Neural progenitor cell (in vitro differentiated cells): ENCODE results near the gene RTN4. TPM values are rescaled to one million over a fixed set of nuclear protein-coding genes. Genes with fewer than 3 reads are reported as not detected.

ENCODE experiments used
- DNase-seq: peaks from one replicate; pipeline ENCODE4 v3.0.0-alpha.2; 2016; ENCODE audit warnings: low spot score
- H2AFZ ChIP-seq: fragments of 200-600 bp; sonication (generic); replicated peaks from 2 replicates; pipeline ENCODE4 v1.6.1; 2016; ENCODE audit warnings: antibody characterized with exemption
- H3F3A ChIP-seq: fragments of 200-600 bp; sonication (generic); 2 replicates; pipeline ENCODE4 v1.6.1; 2016; ENCODE audit warnings: antibody characterized with exemption, low read depth
- H3K27ac ChIP-seq: fragments of 200-600 bp; sonication (generic); 2 replicates; pipeline ENCODE4 v1.5.1; 2016; ENCODE audit warnings: mild to moderate bottlenecking
- H3K27me3 ChIP-seq: fragments of 200-600 bp; sonication (generic); 2 replicates; pipeline ENCODE4 v1.6.1; 2016; ENCODE audit warnings: mild to moderate bottlenecking, moderate library complexity
- H3K36me3 ChIP-seq: fragments of 200-600 bp; sonication (generic); 2 replicates; pipeline ENCODE4 v1.5.1; 2016
- H3K4me1 ChIP-seq: fragments of 200-600 bp; sonication (generic); 2 replicates; pipeline ENCODE4 v1.6.1; 2016; ENCODE audit warnings: mixed run types
- H3K4me2 ChIP-seq: fragments of 200-600 bp; sonication (generic); 2 replicates; pipeline ENCODE4 v1.6.1; 2016
- H3K4me3 ChIP-seq: fragments of 200-600 bp; sonication (generic); 2 replicates; pipeline ENCODE4 v1.5.1; 2016
- H3K79me2 ChIP-seq: fragments of 200-600 bp; sonication (generic); 2 replicates; pipeline ENCODE4 v1.6.1; 2016; ENCODE audit warnings: low read depth
- H3K9ac ChIP-seq: fragments of 200-600 bp; sonication (generic); 2 replicates; pipeline ENCODE4 v1.6.1; 2016
- H3K9me3 ChIP-seq: fragments of 200-600 bp; sonication (generic); 2 replicates; pipeline ENCODE4 v1.5.1; 2016; ENCODE audit warnings: low read depth
- H4K20me1 ChIP-seq: fragments of 200-600 bp; sonication (generic); 2 replicates; pipeline ENCODE4 v1.6.1; 2016; ENCODE audit warnings: low read depth
- H3K27ac Mint-ChIP-seq: 3 replicates; pipeline ENCODE4 v1.8.0; 2021; ENCODE audit warnings: mixed read lengths
- H3K27me3 Mint-ChIP-seq: 2 replicates; pipeline ENCODE4 v1.8.0; 2022; ENCODE audit warnings: low read depth, mild to moderate bottlenecking, inconsistent platforms, moderate library complexity, mixed read lengths; ENCODE audit not compliant: insufficient read depth
- H3K36me3 Mint-ChIP-seq: 3 replicates; pipeline ENCODE4 v1.8.0; 2021; ENCODE audit warnings: mixed read lengths
- H3K4me1 Mint-ChIP-seq: 3 replicates; pipeline ENCODE4 v1.8.0; 2021; ENCODE audit warnings: mixed read lengths
- H3K4me3 Mint-ChIP-seq: 3 replicates; pipeline ENCODE4 v1.8.0; 2021; ENCODE audit warnings: mild to moderate bottlenecking, moderate library complexity, mixed read lengths
- H3K9me3 Mint-ChIP-seq: 3 replicates; pipeline ENCODE4 v1.8.0; 2020; ENCODE audit warnings: mixed read lengths
- EZH2 ChIP-seq: fragments of 200-600 bp; sonication (generic); IDR thresholded peaks from 2 replicates; pipeline ENCODE4 v1.6.1; 2017; ENCODE audit warnings: antibody characterized with exemption, mild to moderate bottlenecking, moderate library complexity
- EZH2phosphoT487 ChIP-seq: fragments of 200-600 bp; sonication (generic); IDR thresholded peaks from 2 replicates; pipeline ENCODE4 v1.6.1; 2017; ENCODE audit warnings: antibody characterized with exemption
- total RNA-seq: library from RNA; depleted of rRNA; stranded (reverse); fragments of >200 nt; gene quantifications from 2 replicates; pipeline ENCODE4 v1.2.3, GENCODE V29; 2015; ENCODE audit warnings: low replicate concordance
- TF ChIP-seq, protein P1 (sequence below): fragments of 200-600 bp; sonication (generic); IDR thresholded peaks from 2 replicates; pipeline ENCODE4 v1.5.1; 2017; ENCODE audit warnings: antibody characterized with exemption, mild to moderate bottlenecking

The RTN4 gene
- total RNA-seq, 1 donor from 2014 or later = 157 TPM

DNA sequence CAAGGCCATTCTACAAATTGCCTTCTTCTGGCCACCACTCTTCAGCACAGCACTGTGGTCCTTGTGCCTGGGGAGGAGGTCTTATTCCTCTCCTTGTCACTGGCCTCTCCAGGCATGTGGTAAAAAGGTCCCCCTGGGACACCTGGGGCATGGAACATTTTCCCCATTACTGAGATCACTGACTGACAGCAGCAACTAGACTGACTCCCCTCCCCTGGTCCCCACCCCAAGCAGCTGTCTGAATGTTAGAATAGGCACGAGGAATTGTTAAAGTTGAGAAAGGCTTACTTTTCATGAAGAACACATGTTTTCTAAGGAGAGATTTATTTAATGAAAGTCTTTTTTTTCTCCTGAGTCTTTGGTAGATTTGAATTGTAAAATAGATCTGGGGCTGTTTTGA lies 39.5 kb upstream of the RTN4 start:
- H3K27ac Mint-ChIP-seq = no peak overlapping the region
- Histone ChIP-seq H3K79me2 (no peaks in the 10 kb centered on the region), H2AFZ (no peak overlapping the region), H3K27me3 (no peaks in the 10 kb centered on the region), H3K4me1 (peaks cover 6% of the 10 kb centered on the region), H3K9me3 (no peaks in the 10 kb centered on the region), H3K27ac (no peak overlapping the region), H3K4me3 (no peak overlapping the region), H4K20me1 (no peaks in the 10 kb centered on the region), H3F3A (peaks cover 3% of the 10 kb centered on the region), H3K4me2 (no peak overlapping the region), H3K36me3 (no peaks in the 10 kb centered on the region), H3K9ac (no peak overlapping the region)
- no peaks in the 10 kb centered on the region for H3K36me3 Mint-ChIP-seq
- TF ChIP-seq EZH2phosphoT487 (no peak), EZH2 (no peak)
- TF ChIP-seq, protein P1, sequence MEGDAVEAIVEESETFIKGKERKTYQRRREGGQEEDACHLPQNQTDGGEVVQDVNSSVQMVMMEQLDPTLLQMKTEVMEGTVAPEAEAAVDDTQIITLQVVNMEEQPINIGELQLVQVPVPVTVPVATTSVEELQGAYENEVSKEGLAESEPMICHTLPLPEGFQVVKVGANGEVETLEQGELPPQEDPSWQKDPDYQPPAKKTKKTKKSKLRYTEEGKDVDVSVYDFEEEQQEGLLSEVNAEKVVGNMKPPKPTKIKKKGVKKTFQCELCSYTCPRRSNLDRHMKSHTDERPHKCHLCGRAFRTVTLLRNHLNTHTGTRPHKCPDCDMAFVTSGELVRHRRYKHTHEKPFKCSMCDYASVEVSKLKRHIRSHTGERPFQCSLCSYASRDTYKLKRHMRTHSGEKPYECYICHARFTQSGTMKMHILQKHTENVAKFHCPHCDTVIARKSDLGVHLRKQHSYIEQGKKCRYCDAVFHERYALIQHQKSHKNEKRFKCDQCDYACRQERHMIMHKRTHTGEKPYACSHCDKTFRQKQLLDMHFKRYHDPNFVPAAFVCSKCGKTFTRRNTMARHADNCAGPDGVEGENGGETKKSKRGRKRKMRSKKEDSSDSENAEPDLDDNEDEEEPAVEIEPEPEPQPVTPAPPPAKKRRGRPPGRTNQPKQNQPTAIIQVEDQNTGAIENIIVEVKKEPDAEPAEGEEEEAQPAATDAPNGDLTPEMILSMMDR = no peak
- no peaks in the 10 kb centered on the region for H3K27me3 Mint-ChIP-seq
- no peaks in the 10 kb centered on the region for H3K9me3 Mint-ChIP-seq
- DNase-seq = no peak
- no peak overlapping the region for H3K4me3 Mint-ChIP-seq
- H3K4me1 Mint-ChIP-seq = no peaks in the 10 kb centered on the region

DNA sequence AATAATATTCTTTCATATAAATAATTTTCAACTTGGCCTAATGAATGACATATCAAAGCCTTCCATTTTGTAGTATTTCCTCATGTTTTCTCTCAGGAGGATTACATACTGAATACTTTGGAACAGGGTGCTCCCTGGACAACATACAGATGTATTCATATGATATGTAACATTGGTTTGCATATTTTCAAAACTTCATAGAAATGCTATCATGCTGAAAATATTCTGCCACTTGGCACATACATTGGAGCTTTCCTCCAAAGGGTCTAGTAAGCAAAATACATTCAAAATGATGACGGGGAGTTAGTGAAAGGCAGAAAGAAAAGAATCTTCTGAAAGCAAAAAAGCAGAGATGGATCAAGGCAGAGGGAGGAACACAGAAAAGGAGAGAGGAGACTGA lies 38.1 kb upstream of the RTN4 start:
- TF ChIP-seq EZH2 (no peak), EZH2phosphoT487 (no peak)
- TF ChIP-seq, protein P1 = no peak
- H2AFZ ChIP-seq = no peak overlapping the region
- H4K20me1 ChIP-seq = no peaks in the 10 kb centered on the region
- Mint-ChIP-seq H3K36me3 (no peaks in the 10 kb centered on the region), H3K27me3 (no peaks in the 10 kb centered on the region), H3K4me1 (no peaks in the 10 kb centered on the region), H3K27ac (no peak overlapping the region), H3K4me3 (no peak overlapping the region), H3K9me3 (no peaks in the 10 kb centered on the region)
- no peak overlapping the region for H3K27ac ChIP-seq
- no peaks in the 10 kb centered on the region for H3K4me1 ChIP-seq
- no peak overlapping the region for H3K9ac ChIP-seq
- DNase-seq = no peak
- no peaks in the 10 kb centered on the region for H3K79me2 ChIP-seq
- H3K9me3 ChIP-seq = no peaks in the 10 kb centered on the region
- H3K4me2 ChIP-seq = no peak overlapping the region
- H3F3A ChIP-seq = no peaks in the 10 kb centered on the region
- H3K27me3 ChIP-seq = no peaks in the 10 kb centered on the region
- H3K4me3 ChIP-seq = no peak overlapping the region
- H3K36me3 ChIP-seq = no peaks in the 10 kb centered on the region

DNA sequence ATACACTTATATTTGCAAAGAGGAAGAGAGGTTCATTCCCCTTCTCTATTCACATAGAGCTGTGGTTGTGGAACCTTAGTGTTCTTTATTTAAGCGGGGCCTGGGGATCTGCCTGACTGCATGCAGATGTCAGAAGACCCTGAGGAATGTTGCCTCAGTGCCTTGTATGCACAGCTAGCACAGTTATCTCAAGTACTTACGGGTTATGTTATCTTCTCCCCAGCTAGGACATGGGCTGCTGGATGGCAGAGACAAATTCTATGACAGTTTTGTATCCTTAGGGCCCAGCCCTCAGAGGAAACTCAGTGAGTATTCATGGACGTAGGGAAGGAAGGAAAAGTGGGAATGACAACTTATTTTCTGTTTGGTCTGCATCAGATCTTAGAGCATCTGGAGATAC lies 37.7 kb upstream of the RTN4 start:
- H4K20me1 ChIP-seq = no peaks in the 10 kb centered on the region
- H3K9ac ChIP-seq = no peak overlapping the region
- H3K27me3 ChIP-seq = no peaks in the 10 kb centered on the region
- no peaks in the 10 kb centered on the region for H3K36me3 ChIP-seq
- no peak overlapping the region for H3K27ac Mint-ChIP-seq
- H3K27me3 Mint-ChIP-seq = no peaks in the 10 kb centered on the region
- H3K4me2 ChIP-seq = no peak overlapping the region
- no peaks in the 10 kb centered on the region for H3K9me3 Mint-ChIP-seq
- no peaks in the 10 kb centered on the region for H3K4me1 Mint-ChIP-seq
- no peaks in the 10 kb centered on the region for H3K9me3 ChIP-seq
- no peak overlapping the region for H3K4me3 Mint-ChIP-seq
- H3F3A ChIP-seq = no peaks in the 10 kb centered on the region
- no peak for TF ChIP-seq EZH2
- DNase-seq = no peak
- no peak overlapping the region for H3K27ac ChIP-seq
- no peaks in the 10 kb centered on the region for H3K79me2 ChIP-seq
- no peaks in the 10 kb centered on the region for H3K36me3 Mint-ChIP-seq
- no peaks in the 10 kb centered on the region for H3K4me1 ChIP-seq
- H3K4me3 ChIP-seq = no peak overlapping the region
- no peak overlapping the region for H2AFZ ChIP-seq

DNA sequence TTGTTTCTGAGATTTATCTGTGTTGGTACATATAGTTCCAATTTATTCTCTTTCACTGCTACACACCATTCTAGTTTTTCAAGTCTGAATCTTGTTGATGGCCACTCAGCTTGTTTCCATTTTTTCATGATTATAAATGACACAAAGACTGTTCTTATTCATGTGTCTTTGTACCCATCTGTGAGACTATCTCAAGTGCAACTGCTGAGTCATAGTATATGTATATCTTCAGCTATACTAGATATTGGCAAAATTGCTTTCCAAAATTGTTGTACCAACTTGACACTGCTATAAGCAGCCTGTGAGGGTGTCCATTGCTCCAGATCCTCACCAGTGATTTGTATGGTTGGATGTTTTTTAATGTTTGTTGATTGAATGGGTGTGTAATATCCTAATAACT lies 37.2 kb upstream of the RTN4 start:
- Mint-ChIP-seq H3K27me3 (no peaks in the 10 kb centered on the region), H3K36me3 (no peaks in the 10 kb centered on the region), H3K9me3 (no peaks in the 10 kb centered on the region), H3K27ac (no peak overlapping the region), H3K4me1 (no peaks in the 10 kb centered on the region), H3K4me3 (no peak overlapping the region)
- Histone ChIP-seq H3K79me2 (no peaks in the 10 kb centered on the region), H3K4me1 (no peaks in the 10 kb centered on the region), H3K9ac (no peak overlapping the region), H3K9me3 (no peaks in the 10 kb centered on the region), H3F3A (no peaks in the 10 kb centered on the region), H2AFZ (no peak overlapping the region), H4K20me1 (no peaks in the 10 kb centered on the region), H3K4me3 (no peak overlapping the region), H3K27ac (no peak overlapping the region), H3K36me3 (no peaks in the 10 kb centered on the region), H3K4me2 (no peak overlapping the region), H3K27me3 (no peaks in the 10 kb centered on the region)
- DNase-seq = no peak
- no peak for TF ChIP-seq EZH2phosphoT487
- no peak for TF ChIP-seq EZH2
- TF ChIP-seq, protein P1 = no peak
